GM15510 (cell line): ENCODE results near the gene BRD4.

Experiments used
- POLR2A ChIP-seq: IDR thresholded peaks from 3 replicates; pipeline ENCODE4 v1.6.1; 2011; ENCODE audit warnings: borderline replicate concordance; ENCODE audit not compliant: insufficient read length; ENCODE audit errors: extremely low read depth

BRD4 gene

GRCh38 chr19:15287496-15287895 is 44.8 kb downstream of the BRD4 start:
- TF ChIP-seq POLR2A, result no peak

GRCh38 chr19:15286688-15287365 is 45.5 kb downstream of the BRD4 start:
- no peak for TF ChIP-seq POLR2A

- TF ChIP-seq POLR2A, result no peak
Observed at GRCh38 chr19:15285896-15286591, 46.3 kb downstream of the BRD4 start.

- TF ChIP-seq POLR2A, result no peak
Observed at GRCh38 chr19:15284896-15285295, 47.4 kb downstream of the BRD4 start.

GRCh38 chr19:15284091-15284490 is 48.2 kb downstream of the BRD4 start:
- TF ChIP-seq POLR2A, result no peak

- TF ChIP-seq POLR2A, result no peak
Observed at GRCh38 chr19:15283141-15283883, 49.0 kb downstream of the BRD4 start.

- TF ChIP-seq POLR2A, result no peak
Observed at GRCh38 chr19:15282311-15282705, 50.0 kb downstream of the BRD4 start.

- no peak for TF ChIP-seq POLR2A
Observed at GRCh38 chr19:15280915-15281683, 51.2 kb downstream of the BRD4 start.

- TF ChIP-seq POLR2A, result no peak
Observed at GRCh38 chr19:15280048-15280725, 52.2 kb downstream of the BRD4 start.

GRCh38 chr19:15279326-15279904 is 52.9 kb downstream of the BRD4 start:
- no peak for TF ChIP-seq POLR2A

GRCh38 chr19:15276620-15277215 is 55.6 kb downstream of the BRD4 start:
- no peak for TF ChIP-seq POLR2A

- no peak for TF ChIP-seq POLR2A
Observed at GRCh38 chr19:15274477-15274876, 57.9 kb downstream of the BRD4 start.

- no peak for TF ChIP-seq POLR2A
Observed at GRCh38 chr19:15269806-15270205, 62.5 kb downstream of the BRD4 start.

- TF ChIP-seq POLR2A, result no peak
Observed at GRCh38 chr19:15268928-15269253, 63.4 kb downstream of the BRD4 start.
